Measurements from ENCODE around the gene AMIGO3.
"Not testable (repeated sequence)": the region's sequence is repeated elsewhere in the genome, so short reads cannot be mapped to it uniquely, and the experiment has no call there.

AMIGO3 gene

DNA sequence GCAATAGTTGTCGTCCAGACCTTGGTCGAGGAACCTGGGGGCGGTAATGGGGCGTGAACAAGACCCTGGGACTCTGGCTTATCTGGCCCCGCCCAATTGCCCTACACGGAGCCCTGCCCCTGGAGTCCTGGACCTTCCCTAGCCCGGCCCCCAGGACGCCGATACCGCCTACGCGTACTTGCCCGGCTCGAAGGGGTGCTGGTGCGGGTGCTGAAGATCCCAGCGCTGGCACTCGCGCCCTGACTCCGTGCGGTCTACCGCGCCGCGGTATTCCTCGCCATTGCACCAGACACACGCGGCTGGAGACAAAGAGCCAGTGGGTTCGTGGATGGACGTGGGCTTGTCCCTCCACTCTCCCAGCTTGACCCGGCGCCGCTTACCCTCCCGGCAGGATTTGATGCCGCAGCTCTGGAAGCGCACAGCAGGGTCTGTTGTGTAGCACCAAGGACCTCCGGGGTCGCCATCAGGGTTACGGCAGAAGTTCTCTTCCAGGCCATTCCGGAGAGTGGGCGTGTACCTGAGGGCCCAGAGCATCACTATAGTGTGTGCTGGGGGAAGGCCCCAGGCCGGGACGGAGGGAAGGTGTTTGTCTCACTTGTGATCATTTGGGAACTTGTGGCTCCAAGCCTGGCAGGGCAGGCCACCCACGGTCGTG, 32.6 kb downstream of the AMIGO3 start:
- DNase-seq, result not testable (repeated sequence)

DNA sequence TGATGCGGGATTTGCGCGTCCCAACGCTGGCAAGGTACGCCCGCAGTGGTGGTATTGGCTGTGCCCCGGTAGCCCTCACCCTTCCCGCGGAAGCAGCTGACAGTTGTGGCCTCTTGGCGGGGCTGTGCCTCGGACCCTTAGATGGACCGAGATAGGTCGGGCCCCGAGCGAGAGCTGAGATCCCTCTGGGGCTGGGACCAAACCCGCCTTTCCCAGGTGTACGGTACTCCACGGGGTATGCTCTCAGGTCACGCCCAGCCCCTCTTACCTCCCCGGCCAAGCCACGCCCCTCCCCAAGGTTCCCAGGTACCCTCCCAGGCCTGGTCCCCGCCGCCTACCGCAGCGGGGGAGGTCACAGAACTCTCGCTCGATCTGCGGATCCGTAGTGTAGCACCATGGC, 33.1 kb downstream of the AMIGO3 start:
- not testable (repeated sequence) for DNase-seq

DNA sequence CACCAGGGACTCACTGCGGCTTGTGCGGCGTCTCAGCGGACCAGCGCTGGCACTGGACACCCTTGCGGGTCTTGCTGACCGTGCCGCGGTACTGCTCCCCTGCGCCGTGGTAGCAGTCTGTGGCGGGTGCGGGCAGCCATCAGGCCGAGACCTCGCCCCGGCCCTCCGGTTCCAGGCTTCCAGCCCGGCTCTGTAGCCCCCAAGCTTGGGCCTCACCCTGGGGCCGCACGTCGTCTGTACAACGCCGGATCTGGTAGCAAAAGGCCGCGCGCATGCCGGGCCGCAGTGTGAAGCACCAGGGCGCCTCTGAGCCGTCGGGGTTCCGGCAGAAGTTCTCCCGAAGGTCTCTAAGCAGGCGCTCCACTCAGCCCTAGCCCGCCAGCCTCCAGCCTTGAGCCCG, 33.6 kb downstream of the AMIGO3 start:
- DNase-seq, result not testable (repeated sequence)

DNA sequence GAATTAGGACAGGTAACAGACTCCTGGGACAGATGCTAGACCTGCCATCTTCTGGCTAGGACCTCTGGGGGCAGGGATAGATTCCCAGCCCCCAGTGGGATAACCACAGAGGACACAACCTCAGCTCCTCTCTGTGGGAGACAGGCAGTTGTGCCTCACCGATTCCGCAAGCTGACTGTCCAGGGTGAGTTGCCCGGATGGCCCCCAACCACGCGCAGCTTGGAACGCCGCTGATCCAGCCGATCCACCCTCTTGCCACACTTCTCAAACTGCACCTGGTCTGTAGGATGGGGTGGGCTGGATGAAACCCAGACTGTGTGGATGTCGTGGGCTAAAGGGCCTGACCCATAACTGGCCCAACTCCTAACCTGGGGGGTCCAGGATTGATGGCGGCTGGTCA, 34.4 kb downstream of the AMIGO3 start:
- not testable (repeated sequence) for DNase-seq

DNA sequence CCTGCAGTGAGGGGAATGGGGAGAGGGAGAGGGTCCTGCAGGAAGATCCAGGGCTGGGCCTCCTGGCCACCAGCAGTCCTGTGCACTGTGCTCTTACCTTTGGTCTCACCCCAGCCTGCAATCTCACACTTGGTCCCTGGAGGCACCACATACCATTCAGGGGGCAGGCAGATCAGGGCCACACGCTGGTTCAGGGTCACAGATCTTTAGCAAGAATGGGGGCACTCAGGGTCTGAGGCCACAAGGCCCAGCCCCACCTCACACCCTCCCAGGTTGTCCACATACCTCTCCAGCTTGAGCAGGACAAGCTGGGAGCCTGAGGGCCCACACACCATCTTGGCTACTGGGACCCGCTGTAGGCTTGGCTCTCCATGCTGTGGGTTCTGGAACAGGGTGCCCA, 35.0 kb downstream of the AMIGO3 start:
- DNase-seq, result not testable (repeated sequence)

DNA sequence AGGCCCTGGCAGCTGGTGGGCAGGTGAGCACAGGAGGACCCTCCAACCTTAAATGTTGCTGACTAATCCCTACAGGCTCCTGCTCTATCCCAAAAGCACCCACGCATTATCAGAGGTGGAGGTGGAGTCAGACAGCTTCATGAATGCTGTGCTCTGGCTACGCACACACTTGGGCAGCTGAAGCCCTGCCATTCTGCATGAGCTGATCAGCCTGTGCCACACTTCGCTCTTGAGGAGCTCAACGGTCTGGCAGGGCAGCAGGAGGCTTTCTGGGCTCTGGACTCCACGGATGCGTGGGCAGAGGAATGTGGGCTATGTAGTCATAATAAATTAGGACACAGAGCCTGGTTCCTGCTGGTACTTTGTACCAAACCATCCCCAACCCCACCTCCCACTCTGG, 36.3 kb downstream of the AMIGO3 start:
- DNase-seq, result no peak

DNA sequence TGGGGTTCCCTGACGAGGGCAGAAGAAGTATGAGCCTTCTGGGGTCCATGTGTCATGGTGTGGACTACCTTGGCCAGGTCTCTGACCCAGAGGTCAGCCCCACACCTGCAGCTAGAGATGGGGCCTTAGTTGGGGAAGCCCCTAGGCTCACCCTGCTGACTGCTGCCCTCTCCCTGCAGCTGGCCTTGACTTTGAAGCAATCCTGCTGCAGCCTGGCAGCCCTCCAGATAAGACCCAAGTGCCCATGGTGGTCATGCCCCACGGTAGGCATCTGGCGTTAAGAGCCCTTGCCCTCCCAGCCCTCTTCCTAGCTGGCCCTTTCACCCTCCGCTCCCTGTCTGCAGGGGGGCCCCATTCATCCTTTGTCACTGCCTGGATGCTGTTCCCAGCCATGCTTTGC, 37.9 kb downstream of the AMIGO3 start:
- DNase-seq, result no peak

DNA sequence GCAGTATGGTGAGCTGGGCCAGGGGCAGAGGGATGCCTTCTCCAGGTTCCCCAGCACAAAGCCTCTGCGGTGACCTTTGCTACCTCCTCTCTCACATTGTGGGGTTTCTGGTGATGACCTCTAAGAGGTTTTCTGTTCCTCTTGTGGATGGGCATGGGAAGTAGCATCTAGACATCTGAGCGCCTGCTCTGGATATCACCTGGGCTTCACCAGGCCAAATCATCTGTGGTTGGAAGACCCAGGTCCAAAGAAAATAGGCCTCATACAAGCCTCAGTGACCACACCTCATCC, 38.3 kb downstream of the AMIGO3 start:
- DNase-seq, result no peak

DNA sequence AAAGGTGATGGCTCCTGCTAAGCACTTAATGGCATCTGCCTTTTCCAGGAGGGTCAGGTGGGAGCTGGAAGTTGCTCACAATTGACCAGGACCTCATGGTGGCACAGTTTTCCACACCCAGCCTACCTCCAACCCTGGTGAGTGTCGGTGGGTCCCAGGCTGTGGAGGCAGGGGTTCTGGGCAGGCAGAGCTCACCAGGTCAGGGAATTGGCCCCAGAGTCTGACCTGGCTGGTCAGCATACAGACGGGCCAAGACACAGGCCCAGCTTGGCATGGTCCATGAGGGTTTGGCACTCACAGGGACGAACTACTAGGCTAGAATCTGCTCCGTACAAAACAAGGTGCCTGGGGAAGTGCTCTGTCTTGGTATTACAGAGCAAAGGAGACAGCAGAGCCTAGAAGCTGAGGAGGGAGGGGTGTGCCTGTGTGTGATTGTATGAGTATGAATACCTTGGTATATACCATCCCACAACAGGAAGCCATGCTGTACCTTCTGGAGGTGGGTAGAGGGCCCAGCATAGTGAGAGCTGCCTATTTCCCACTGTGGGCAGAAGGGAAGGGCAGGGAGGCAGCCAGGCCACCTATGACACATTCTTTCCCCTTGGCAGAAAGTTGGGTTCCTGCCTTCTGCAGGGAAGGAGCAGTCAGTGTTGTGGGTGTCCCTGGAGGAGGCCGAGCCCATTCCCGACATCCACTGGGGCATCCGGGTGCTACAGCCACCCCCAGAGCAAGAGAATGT, 38.8 kb downstream of the AMIGO3 start:
- no peak for DNase-seq

DNA sequence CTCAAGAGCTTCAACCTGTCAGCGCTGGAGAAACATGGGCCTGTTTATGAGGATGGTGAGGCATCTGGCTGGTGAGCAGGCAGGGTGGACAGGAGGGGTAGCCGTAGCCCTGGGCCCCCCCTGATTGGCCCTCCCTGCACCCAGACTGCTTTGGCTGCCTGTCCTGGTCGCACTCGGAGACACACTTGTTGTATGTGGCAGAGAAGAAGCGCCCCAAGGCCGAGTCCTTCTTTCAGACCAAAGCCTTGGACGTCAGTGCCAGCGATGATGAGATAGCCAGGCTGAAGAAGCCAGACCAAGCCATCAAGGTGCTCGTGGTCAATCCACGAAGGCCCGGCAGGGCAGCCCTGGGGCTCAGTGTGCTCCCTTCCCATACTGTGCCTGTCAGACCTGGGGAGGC, 43.6 kb downstream of the AMIGO3 start:
- no peak for DNase-seq

DNA sequence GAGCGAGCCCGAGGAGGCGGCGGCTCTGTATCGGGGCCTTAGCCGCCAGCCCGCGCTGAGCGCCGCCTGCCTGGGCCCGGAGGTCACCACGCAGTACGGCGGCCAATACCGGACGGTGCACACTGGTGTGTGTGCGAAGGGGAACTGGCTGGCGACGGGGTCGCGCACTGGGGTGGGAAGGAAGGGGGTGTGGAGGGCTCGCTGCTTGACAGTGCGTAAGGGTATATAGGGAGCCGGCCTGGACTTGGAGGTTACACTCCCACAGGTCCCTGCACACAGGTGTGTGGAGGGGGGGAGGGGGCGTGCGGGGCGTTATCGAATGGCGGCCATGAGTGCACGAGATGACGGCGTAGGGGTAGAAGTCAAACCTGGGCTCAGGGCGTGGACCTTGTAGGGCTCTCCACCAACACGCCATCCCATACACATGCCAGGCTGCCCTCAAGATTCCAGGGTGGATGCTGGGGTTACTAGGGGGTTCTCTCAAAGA, 44.9 kb downstream of the AMIGO3 start:
- no peak for DNase-seq

DNA sequence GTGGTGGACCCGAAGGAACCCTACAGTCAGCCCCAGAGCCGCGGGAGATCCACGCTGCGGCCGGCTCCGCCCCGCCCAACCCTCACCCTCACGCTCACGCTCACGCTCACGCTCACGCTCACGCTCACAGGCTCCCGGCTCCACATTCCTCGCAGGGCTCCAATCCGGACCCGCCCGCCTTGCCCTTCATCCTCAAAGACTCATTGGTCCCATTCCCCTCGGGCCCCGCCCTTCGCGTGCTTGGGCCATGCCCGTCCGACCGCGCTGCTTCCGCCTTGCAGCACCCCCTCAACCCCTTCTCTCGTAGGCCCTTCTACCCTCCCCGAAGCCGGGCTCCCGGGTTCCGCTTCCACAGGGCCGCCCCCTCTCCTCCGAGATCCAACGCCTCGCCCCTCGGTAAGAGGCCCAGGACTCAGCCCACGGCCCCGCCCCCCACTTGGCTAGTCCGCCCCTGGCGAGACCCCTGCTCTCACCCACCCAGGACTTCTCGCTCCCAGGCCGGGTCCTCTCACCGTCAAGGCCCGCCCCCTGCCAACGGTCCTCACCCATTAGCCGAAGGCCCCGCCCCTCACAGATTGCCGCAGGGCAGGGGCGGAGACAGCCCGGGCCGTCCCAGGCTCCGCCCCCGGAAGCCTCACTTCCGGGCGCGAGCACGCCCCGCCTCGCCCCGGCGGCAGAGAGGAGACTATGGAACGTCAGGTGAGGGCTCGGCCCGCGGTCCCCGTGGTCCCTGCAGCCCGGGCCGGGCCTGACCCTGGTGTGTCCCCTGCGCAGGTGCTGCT, 45.6 kb downstream of the AMIGO3 start, which contains the start of gene APEH:
Gene APEH, plus strand, starts transcription at position 637 of the 782 bp plus-strand sequence. Its CDS starts 51 bp downstream, at position 688.
- no peak for DNase-seq

DNA sequence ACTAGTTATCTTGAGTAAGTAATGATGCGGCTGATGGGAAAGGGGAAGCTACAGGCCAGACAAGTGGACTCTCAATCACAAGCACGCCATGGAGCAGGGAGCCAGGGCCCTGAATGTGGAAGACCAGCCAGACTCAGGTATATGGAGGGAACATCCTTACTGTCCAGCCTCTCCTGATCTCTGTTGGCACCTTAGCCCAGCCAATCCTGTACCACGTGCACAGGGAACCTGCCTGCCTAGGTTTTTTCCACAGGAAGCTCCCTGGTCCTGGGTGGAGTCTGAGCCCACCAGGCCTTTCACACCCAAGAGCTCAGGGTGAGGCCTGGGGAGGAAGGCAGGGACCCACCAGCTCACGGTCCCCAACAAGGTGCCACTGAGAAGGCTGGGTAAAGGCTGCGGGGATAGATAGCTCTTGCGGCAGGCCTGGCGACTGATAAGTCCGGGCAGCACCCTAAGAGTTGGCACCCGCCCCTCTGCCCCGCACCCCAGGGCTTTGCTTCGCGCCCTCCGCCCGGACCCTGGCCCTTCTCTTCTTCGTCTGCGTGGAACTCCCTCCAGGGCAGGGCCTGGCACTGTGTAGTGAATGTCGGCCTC, 46.3 kb downstream of the AMIGO3 start:
- no peak for DNase-seq

DNA sequence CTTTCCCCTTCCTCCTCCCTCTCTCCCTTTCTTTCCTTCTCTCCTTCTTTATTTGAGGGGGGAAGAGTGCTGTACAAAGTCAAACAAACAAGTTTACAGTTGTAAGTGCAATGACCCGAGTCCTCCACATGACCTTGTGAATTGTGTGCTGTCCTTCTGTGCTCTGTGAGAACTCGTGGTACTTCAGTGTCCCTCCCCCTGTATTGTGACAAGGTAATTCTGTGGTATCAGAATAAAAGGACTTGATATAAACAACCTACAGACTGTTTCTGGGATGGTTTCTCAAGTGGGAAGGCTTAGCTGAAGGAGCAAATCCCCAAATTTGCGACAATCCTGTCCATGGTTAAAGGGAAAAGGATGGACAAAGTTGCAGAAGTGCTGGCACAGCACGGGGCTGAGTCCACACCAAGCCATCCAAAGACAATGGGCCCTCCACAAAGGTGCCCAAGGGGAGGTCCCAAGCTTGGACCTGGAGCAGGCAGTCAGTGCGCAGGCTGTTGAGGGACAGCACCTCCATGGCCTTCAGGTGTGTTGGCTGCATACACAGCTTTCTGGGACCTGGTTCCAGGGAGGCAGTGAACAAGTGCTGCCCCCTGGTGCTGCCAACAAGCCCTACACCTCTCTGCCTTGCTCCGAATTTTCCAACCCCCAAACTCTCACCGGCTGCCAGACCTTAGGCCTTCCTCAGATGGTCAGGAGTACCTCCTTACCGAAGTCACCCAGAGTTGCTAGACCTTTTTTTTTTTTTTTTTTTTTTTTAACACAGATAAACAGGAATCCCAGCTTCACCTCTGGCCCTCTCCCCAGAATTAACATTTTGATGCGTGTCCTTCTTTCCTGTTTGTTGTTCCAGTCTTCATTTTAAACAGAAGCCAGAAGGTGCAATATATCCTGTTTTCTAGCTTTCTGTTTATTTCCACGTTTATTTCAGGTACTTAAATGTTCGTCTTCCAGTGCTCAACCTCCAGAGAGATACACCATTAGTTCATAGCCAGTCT, 47.9 kb downstream of the AMIGO3 start:
- DNase-seq, result no peak

DNA sequence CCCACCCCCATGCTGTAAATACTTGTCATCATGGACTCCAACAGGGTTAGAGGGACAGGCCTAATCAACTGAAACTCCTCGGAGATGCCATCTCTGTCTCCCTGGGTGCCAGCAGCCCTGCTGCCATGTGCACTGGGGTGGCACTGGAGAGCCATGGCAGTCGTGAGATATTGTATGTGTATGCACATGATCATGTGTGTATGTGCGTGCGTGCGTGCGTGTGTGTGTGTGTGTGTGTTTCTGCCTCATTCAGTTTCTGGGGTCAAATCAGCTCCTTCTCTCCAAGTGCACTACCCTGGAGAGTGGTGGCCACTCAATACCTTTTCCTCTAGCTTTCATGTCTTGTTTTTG, 48.6 kb downstream of the AMIGO3 start:
- DNase-seq, result no peak

DNA sequence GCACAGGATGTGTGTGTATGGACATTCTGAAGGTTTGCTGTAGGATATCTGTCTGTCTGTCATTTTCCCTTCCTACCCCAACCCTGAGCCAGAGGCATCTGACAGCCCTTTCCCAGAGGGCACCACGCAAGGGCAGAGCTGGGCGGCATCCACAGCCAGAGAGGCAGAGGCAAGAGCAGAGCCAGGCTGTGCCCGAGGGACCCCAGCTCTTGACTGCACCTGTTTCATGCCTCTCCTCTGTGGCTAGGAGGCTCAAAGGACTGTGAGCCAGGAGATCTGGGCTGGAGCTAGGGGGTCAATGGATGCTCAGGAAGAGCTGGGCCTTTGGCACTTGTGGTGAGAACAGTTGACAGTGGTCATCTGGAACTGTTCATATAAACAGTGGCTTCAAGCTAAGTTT, 50.1 kb downstream of the AMIGO3 start:
- no peak for DNase-seq

DNA sequence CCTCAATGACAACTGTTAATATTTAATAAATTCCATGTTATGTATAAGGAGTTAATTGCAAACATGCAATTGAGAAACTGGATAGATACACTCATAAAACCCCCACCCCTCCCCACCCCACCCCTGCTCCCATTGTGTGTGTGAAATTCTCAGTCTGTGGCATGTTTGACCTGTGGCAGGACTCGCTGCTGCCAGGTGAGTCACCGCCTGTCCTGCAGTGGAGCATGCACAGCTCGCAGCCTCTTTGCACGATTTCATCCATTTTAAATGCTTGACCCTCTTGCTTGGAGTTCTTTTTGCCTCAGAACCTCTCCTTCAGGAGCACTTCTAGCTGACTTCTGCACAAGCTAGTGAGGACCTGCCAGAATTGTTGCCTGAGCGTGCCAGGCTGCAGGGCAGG, 50.6 kb downstream of the AMIGO3 start:
- no peak for DNase-seq

DNA sequence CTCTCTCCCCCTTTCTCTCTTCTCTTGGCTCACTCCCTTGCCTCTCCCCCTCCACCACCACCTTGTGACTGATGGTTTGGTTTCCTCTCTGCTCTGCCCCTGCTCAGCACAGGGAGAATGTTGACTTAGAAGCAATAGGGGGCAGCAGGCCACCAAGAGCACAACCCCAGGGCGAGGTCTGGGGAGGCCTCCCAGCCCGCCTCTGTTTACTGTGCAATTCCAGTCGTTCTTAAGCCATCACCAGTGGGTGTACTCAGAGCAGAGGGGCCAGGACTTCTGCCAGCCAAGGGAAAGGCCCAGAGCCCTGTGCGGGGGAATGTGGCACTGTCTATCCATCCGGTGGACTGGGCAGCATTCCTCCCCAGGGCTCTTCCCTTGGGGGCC, 51.1 kb downstream of the AMIGO3 start:
- DNase-seq, result peak; percentile 2

DNA sequence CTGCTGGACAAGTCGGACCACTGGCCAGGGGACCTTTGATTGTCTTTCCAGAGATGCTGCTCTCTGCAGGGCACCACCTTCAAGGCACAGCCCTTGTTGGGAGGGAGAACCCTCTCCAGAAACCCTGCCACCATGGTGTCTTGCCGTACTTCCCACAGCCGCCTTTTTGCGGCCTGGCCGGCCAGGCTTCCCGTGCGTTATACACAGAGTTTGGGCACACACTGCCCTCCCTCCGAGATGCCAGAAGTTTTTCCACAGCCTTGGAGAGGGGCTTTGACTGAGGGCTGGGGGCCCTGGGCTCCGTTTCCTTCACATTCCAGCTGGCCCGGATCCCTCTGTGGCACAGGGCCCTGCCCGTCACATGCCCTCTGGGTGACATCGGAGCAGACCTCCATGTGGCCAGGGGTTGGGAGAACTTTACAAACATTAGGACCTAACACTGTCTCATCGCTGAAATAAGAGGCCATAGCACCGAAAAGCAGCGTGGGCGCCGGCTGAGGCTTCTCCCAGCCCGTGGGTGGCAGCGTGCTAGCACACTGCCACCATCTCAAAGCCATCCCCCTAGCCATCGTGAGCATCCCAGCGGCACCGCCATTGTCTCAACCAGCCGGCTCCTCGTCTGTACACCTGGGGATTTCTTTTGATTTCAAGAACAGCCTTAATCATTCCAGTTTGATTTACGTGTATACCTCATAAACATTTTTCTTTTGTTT, 51.6 kb downstream of the AMIGO3 start:
- no peak for DNase-seq
